GM18508 (cell line): Measurements from ENCODE around the gene PRKCH.

ENCODE experiments used
- ATAC-seq: cut with Tn5 transposase; IDR thresholded peaks from one replicate; pipeline ENCODE4 v1.9.1; 2021; ENCODE audit warnings: moderate number of reproducible peaks; ENCODE audit not compliant: insufficient read depth, unreplicated experiment

PRKCH gene

DNA sequence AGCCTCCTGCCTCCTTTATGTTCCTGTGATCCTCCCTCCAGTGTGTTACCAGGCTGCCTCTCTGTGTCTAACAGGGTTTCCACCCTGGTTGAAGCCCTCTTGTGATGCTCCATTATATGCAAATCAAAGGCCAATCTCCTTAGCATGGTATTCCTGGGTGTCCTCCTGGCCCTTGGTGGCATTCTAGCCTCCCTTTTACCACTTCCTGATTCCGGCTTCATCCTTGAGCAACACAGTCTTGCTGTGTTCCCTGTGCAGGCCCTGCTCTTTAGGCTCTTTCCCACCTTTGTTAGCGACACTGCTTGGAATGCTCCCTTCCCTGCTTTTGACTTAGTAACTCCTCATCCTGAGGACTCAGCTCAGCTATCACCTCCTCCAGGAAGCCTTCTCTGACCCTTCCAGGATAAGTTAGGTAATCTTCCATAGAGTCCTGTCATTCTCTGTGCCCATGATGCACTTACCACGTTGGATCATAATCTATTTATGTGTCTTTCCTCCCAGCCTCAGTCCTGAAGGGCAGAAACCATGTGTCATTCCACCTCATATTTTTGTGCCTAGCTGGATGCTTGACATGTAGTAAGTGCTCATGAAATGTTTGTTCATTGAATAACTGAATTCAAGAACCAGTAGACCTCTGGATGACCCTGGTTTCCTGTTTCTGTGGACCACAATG, 37.3 kb downstream of the PRKCH start:
- ATAC-seq: no peak

DNA sequence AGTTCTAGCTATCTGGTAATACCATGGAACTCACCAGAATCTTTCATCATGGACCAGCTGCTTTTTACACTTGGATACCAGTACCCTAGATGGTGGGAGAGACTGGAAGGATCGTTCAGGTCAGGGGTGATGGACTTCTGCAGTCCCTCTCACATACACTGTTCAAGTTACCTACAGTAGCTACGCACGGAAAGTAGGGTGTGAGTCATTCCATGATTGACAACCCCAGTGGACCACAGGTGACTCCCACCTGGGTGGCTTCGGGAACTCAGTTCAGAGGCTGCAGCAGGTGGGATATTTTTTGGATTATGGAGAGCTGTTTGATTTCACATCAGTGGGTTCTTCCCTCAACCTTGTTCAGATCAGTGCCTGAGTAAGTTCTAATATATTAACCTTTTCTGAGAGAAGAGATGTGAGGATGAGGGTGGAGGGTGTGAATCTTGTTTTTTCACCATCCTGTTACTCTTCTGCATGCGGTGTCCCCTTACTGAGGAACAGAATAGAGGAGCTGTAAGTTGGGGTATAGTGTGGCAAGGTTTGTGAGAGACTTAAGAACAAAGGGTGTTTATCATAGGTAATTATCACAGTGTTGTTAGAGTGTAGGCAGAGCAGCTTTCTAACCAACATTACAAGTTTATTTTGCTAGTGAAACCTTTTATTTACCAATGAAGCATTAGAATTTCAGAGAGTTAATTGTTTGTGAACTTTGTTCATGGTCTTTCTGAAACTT, 39.6 kb downstream of the PRKCH start:
- ATAC-seq: no peak

DNA sequence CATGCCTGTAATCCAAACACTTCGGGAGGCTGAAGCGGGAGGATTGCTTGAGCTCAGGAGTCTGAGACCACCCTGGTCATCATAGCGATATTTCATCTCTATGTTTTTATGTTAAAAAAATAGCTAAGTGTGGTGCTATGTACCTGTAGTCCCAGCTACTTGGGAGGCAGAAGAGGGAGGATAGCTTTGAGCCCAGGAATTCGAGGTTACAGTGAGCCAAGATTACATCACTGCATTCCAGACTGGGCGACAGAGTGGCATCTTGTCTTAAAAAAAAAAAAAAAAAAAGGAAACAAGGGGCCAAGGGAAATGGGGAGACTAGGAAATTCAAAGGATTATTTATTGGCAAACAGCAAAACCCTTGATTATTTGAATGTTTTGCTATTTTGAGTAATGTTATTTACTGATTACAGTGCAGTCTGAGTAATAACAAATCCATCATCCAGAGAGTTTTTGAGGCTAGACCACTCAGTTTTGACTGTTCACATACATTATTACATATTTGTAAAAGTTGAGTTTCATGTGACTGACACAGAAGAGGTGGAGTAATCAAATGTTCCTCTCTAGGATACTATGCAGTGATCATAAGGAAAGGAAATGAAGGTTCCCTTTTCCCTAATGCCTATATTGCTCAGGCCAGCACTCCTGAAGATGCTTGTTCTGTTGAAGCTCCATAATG, 40.8 kb downstream of the PRKCH start:
- ATAC-seq: no peak

DNA sequence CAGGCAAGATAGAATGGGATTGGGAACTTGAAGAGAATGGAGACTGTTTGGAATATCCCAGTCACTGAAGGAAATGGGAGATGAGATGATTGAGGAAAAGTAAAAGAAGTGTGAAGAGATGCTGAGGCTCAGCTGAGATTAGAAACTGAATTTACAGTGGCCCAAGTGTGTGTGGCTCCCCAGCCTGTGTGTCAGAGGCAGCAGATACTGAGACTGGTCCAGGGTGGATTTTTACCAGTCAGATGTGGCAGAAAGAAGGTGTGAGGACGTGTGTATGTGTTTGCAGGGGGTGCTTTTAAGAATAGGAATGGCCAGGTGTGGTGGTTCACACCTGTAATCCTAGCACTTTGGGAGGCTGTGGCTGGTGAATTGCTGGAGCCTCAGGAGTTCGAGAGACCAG, 42.9 kb downstream of the PRKCH start:
- no peak for ATAC-seq

DNA sequence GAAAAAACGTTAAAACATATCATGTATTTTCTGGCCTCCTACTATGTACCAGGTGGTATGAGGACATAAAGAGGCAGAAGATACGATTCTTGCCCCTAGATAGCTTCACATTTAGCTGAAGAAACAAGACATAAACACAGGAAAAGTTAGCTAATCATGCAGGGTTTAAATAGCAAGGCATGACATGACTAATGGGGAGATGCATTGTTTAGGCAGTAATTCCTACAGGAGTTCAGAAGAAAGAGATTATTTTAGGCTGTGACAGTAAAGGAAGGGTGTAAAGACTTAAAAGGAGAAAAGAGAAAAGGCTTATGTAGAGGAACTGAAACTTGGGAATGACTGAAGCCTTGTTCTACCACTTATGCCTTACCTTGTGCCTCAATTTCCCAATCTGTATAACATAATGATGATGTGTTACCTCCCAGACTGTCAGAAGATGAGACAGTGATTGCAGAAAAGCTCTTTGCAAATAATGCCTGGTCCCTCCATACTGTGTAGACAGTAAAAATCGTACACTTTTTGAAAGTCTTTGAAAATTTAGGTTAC, 44.4 kb downstream of the PRKCH start:
- no peak for ATAC-seq

DNA sequence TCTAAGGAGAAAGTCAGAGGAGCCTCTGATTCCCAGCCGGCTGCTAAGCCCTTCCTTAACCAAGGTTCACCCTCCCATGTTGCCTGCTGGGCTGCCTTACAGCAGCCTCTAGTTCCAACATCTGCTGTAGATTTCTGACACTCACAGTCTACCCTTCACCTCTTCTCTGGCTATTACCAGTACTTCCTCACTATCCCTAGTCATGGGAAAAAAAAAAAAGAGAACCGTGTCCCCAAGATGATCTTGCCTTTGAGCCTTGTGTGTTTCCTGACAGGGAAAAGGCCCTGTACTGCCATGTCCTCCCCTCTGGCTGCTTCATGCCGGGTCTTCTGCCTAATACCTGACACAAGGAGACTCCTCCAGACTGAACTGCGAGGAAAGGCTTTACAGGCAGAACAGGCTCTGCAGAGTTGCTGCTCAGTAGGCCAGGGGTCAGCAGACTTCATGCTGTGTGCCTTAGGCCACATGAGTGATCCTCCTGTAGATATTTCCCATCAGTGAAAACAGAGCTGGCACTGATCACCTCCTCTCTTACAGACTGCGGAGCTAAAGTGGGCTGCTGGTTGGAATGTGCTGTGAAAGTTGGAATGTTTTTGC, 46.8 kb downstream of the PRKCH start:
- ATAC-seq: no peak

DNA sequence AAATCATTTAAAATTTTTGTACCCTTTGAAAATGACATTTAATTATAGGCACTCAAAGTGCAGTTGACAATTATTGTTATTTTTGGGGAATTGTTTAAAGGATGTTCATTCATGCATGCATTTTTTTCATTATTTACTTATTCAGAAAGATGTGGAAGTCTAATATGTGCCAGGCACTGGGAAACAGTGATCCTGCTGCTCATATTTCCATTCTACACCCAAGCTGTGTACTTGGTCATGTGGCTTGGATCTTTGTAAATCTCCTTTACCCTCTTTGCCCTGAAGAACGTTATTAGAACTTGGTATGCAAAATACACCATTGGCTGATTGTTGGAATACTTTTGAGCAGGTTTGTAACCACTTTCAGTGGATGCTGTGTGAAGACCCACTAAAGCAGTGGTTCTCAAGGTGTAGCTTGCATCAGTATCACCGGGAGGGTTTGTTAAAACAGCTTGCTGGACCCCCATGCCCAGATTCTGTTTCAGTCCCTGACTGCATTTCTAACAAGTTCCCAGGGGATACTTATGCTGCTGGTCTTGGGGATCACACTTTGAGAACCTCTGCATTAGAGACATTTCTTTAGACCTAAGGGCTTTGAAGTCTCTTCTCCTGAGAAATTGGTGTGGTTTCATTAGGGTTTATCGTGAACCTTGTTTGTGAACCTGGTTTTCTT, 47.5 kb downstream of the PRKCH start:
- ATAC-seq: no peak

DNA sequence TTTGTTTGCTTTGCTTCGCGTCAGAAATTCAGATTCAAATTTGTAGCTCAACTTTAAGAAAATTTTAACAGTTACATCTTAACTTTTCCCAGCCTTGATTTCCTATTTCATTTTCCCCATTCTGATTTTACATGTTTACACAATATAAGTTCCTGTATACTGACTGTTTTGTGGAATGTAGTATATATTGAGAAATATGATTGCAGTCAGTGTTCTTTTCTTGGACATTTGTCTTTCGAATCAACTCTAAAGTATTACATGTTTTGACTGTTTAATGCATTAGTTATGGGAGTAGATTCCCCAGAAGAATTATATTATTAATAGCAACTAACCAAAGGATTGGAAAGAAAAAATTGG, 48.1 kb downstream of the PRKCH start:
- ATAC-seq: no peak

DNA sequence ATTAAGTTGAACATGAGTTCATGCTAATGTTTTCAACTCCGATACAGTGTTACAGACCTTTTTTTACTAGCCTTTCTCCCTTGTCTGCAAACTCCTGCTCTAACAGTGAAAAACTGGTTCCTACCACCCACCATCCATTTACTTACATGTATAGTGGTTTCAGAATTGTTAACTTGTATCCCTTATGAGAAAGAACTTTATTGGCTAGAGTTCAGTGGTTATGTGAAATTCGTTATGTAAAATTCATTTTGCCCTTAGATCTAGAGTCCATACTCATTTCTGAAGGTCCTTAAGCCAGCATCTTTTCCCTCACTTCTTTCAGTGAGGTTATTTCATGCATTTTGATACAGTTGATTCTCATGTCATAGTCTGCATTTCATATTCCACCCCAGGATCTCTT, 51.0 kb downstream of the PRKCH start:
- ATAC-seq: no peak

DNA sequence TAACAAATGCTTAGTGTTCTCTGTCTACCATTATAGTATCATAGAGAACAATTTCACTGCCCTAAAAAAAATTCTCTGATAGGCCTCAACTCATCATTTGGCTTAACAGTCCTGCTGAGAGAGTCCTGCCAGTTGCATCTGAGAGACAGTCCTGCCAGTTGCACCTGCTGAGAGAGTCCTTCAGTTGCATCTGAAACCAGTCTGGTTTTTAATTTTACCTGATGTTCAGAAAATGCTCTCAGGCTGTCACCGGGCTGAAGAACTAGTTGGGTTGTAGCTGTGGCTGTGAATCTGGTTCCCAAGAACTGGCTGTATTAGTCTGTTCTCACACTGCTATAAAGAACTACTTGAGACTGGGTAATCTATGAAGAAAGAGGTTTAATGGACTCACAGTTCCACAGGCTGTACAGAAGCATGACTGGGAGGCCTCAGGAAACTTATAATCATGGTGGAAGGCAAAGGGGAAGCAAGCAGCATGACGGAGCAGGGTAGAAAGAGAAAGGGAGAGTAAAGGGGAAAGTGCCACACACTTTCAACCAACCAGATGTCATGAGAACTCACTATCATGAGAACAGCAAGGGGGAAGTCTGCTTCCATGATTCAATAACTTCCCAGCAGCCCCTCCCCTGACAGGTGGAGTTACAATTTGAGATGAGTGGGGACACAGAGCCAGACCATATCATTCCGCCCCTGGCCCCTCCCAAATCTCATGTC, 51.6 kb downstream of the PRKCH start:
- ATAC-seq: no peak

DNA sequence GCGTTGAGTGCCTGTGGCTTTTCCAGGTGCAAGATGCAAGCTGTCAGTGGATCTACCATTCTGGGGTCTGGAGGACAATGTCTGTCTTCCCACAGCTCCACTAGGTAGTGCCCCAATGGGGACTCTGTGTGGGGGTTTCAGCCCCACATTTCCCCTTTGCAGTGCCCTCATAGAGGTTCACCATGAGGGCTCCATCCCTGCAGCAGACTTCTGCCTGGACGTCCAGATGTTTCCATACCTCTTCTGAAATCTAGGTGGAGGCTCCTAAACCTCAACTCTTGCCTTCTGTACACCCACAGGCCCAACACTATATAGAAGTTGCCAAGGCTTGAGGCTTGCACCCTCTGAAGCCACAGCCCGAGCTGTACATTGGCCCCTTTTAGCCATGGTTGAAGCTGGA, 52.9 kb downstream of the PRKCH start:
- no peak for ATAC-seq

DNA sequence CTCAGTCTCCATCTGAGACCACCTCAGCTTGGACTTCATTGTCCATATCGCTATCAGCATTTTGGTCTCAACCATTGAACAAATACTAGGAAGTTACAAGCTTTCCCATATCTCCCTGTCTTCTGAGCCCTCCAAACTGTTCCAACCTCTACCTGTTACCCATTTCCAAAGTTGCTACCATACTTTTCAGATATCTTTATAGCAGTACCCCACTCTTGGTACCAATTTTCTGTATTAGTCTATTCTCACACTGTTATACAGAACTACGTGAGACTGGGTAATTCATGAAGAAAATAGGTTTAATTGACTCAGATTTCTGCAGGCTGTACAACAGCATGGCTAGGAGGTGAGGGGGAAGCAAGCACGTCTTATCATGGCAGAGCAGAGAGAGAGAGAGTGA, 53.8 kb downstream of the PRKCH start:
- no peak for ATAC-seq

DNA sequence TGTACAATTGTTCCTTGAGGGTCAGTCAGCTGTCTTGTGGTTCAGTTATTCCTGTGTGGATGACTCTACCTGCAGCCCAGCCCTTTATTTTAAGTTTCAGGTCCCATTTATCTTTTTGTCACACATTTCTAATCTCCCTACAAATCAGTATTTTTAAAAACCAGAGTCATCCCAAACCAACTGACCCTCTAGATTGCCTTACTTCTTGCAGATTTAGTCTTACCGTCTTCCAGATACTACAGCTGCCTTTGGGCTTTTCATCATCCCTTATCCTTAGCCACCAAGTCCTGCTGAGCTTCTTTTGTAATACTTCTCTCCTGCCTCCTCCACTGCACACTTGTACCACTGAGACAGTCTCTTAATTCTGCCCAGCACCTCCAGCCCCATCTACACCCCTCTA, 54.9 kb downstream of the PRKCH start:
- ATAC-seq: no peak

DNA sequence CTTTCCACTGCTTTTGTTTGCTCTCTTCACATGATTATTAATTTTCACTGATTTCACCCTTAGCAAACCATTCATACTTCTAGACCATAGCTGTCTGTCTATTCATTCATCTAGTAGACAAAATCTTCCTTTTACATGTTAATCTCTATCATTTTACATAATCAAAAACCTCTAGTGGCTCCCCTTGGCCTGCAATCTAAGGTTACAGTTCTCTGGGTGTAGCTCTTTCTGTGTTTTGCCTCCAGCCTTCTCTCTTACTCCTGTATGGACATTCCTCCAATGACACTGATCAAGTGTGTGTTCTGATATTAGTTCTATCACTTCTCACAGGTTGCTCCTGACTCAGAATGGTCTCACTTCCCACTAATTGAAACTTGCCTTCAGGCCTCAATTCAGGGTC, 56.4 kb downstream of the PRKCH start:
- no peak for ATAC-seq

DNA sequence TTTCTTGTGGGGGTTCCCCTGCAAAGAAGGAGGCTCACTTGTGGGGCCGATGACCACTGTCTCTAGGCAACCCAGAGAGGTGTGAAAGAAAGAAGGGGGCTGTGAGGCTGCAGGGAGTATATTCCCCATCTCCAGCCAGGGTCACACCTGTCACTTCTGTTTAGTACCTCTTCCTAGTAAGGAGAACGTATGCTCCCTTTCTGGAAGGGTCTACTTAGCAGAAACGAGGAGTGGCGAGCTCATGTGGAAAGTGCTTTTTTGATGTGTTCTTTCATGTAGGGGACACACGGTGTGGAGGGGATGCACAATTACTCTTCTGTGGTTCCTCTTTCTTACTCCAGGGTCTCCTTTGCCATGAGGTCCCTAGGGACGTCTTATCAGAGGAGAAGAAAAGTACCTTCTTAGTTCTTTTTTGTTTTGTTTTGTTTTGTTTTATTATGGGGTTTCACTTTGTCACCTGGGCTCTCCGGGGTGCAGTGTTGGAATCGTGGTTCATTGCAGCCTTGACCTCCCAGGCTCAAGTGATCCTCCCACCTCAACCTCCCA, 58.3 kb downstream of the PRKCH start:
- no peak for ATAC-seq

DNA sequence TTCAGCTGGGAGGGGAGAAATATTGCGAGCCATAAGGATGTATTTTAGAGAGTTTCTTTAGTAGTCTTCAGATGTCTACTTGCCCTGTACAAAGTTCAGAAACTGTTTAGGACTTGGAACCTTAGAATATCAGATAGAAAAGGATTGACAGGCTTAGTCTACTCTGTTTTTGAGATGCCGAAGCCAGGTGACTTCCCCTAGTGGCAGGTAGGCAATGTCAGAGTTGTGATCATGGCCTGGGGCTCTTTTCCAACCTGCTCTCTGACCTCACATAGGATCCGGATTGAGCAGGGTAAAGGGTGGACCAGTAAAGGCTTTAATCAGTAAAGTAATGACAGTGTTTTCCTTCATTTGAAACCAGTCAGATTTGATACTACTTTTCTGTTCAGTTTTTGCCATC, 59.6 kb downstream of the PRKCH start:
- ATAC-seq: no peak

DNA sequence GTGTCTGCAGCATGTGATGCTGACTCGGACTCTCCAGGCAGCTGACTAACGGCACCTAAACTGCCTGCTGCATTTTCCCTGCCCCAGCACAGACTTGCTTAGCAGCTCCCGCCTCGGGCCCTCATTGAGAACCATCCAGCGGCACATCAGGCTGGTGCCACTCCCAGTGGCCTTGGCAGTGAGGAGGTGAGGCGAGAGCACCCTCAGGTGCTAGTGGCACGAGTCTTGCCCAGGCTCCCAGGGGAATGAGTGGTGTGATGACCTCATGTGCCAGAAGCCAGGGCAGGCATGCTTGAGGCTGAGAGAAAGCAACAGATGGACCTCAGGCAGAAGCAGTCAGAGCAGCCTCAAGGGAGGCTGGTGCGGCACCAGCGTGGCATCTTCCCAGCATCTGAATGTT, 60.2 kb downstream of the PRKCH start:
- ATAC-seq: no peak

DNA sequence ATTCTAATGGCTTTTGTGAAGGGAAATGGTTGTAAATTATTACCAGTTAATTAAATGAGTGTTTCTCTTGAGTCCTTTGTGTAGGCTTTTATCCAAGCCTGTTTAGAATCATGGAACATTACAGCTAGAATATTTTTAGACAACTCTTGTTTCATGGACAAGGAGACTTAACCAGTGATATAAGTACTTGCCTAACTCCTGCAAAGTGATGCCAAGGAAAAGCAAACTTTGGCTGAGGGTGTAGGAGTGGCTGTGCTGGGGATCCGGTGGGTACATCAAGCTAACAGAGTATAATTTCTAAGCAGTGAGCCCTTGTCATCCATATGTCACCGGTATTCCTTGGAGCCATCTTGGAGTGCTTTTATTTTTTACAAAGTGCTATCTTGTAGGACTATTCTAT, 61.5 kb downstream of the PRKCH start:
- ATAC-seq: no peak

DNA sequence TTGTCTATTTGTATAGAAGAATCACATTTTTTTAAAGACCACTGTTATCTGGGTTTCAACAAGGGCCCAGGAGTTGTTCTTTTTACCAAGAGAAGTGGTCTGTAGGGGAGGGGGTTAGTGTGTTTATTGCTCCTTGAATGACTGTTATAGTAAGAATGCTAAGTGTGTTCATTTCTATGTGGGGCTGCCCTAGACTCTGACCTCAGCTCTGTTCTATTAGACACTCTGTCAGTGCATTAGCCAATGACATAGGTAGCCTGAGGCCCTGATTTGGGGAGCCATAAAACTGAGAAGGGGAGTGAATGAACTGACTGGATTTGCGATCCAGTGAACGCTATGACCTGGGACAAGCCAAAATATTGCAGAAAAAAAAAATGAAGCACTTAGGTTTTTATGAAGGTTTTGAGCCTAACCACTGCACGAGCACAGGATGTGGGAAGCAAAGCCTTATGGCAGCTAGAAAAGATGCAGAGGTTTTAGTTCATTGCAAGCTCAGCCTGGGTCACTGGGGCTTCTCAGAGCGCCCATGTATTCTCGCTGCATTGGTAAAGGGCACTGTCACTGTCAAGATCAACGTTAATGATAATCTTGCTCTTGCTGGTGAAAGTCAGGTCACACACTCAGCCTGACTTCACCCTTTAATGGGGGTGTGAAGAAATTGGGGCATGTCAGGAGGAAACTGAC, 63.8 kb downstream of the PRKCH start:
- no peak for ATAC-seq
